ENCODE results near the gene RAPGEF6. TPM values are rescaled to one million over a fixed set of nuclear protein-coding genes. Genes with fewer than 3 reads are reported as not detected.

RAPGEF6 gene
- total RNA-seq, 1 donor, result 15.9 TPM

DNA sequence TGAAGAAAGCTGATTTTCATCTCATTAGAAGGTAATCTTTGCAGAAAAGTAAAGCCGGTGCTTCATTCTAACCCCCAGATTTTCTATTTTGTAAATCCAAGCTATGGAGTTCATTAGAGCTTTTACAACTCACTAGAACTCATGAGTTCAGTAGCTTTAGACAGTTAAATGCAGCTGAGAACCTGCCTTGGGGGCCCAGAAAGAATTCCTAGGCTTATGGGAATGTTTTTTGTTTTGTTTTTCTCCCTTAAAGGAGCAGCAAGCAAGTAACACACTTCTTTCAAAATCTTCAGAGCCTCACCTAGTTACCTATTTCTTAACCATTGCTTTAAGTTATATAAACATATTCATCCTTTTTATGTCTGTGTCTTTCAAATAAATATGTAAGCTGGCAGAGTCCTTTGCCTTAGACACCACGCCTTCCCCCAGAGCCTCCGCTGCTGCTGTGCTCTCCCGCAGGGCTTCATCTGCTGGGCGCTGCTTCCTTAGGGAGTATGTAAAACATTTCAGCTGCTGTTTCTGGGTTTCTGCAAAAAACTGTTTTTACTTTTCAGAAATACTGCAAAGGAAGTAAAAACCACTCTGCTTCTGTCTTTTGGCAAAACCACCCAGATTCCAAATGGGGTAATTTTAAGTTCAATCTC, 238.3 kb downstream of the RAPGEF6 start:
- DNase-seq (ENCODE audit: low read depth in 2 of 3, low spot score in 2 of 3), result no peak

DNA sequence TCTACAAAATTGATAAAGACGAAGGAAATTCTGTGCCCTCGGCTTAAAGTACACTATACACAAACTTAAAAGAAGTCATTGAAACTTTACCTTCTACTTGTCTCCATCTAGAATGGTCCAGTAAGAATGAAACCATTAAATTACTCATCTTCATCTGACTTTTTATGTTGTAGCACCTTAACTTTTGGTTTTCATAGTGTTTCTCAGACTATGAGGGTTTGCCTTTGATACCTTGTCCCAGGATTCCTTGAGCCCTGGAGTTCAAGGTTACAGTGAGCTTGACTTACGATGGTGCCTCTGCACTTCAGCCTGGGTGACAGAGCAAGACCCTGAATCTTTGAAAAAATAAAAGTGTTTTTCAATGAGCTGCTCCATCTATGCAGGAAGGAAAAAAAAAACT, 239.0 kb downstream of the RAPGEF6 start:
- DNase-seq (ENCODE audit: low read depth in 2 of 3, low spot score in 2 of 3), result no peak

DNA sequence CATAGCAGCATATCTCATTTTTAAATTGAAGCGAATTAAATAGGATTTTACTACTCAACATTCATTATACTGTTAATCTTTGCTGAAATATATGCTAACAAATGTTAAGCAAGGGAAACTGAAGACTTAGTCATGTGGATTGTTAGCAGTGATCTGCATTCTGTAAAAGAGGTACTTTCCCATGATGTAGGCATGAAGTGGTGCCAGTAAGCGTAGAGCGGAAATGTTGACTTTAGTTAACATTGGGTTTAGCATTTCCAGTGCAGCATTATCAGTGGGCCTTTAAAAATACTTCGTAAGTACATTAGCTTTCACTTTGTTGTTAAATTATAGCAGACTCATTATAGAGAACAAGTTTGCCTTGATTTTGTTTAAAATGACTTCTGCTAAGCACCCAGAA, 240.9 kb downstream of the RAPGEF6 start:
- DNase-seq (ENCODE audit: low read depth in 2 of 3, low spot score in 2 of 3), result no peak

DNA sequence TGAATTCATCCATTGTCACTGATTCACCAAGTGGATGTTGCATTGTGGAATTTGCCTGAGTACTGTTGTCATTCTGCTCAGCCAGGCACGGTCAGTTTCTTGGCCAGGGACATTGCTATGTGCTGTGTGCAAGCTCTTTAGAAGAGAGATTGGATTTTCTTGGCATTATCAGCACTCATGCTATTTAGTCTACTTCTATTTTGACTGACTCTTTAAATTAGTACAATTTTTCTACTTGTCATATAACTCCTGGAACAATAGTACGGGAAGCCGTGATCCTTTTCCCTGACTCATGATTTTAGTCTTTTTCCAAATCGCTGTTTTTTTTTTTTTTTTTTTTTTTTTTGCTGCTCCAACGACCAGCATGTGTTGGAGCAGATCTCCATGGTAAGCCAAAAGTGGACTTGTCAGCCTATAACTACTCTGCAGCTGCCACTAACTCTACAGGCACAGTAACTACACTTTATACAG, 241.5 kb downstream of the RAPGEF6 start:
- DNase-seq (ENCODE audit: low read depth in 2 of 3, low spot score in 2 of 3), result no peak

DNA sequence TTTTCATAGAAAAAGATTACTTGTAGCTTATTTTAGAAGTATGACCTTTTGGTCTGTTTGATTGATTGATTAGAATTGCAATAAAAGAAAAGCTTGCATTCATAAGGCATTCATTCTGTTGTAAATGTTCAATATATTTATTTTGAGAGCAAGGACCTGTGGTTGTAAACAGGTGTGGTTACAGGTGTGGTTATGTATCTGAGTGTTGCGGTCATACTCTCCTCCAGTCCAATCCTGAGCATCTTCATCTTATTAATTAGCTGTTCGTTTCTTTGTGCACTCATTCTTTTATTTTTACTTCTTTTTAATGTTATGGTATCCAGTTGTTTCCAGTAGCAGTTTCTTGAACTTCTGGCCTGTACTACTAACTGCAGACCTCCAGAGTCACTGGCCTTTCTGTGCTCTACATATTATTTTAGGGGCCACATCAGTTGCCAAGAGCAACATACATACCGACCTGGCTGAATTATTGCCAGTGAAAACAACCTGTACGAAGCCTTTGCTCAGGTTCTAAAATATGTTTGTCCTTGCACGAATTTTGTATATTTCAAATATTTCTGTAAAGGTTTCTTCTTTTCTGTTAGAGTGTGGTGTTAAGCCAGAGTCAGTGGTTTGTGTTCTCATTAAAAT, 242.4 kb downstream of the RAPGEF6 start:
- DNase-seq (ENCODE audit: low read depth in 2 of 3, low spot score in 2 of 3), result no peak

DNA sequence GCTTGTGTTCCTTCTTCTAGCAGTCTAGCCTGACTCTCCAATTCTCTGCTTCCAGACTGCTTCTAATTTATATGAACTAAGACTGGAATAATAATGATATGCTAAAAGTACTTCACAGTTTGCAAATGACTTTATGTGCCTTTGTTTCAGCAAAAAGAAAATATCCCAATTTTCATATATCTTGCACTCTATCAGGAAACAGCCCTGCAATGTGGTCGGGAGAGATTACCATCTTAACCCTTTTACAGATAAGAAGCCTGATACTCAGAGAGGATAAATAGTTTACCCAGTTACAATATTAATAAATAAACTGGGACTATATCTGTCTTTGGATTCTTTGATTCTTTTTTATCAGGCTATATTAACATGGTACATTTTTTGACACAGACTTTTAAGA, 245.2 kb downstream of the RAPGEF6 start:
- DNase-seq (ENCODE audit: low read depth in 2 of 3, low spot score in 2 of 3), result no peak

DNA sequence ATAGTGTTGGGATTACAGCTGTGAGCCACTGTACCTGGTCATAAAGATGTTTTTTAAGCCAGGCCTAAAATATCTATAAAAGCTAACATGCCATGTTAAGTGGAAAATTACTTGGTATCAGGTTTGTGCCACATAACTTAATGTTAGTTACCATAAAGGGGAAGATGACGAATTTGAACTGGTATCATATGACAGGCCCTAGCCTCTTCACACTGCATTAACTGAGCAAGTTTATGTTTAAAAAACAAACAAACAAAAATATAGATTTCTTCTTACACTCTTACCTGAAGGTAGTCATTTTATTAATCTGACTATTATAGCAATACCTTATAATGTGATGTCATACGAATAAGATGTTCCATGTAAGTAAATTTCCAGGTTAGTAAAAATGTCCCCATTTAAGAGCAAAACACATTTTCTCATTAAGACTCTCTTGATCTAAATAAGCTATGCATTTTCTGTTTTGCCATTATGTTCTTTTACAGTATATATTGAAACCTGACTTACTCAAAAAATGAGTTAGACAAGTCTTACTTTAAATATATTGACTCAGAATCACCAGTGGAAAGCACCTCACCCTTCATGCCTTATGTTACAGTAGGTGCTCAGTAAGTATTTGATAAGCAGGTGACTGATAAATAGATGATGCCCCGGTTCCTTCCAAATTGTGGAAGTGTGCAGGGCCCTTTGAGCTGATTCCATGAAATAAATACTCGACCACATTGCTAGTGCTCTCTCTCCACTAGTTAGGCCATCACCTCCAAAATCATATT, 245.7 kb downstream of the RAPGEF6 start:
- no peak for DNase-seq (ENCODE audit: low read depth in 2 of 3, low spot score in 2 of 3)

DNA sequence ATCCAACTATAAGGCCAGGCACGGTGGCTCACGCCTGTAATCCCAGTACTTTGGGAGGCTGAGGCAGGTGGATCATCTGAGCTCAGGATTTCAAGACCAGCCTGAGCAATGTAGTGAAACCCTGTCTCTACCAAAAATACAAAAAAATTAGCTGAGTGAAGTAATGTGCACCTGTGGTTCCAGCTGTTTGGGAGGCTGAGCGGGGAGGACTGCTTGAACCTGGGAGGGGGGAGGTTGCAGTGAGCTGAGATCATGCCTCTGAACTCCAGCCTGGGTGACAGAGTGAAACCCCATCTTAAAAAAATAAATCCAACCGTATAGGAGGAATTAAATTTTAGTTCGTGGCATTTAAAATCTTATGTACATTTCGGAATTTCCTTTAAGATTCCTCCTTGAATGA, 247.8 kb downstream of the RAPGEF6 start:
- no peak for DNase-seq (ENCODE audit: low read depth in 2 of 3, low spot score in 2 of 3)

DNA sequence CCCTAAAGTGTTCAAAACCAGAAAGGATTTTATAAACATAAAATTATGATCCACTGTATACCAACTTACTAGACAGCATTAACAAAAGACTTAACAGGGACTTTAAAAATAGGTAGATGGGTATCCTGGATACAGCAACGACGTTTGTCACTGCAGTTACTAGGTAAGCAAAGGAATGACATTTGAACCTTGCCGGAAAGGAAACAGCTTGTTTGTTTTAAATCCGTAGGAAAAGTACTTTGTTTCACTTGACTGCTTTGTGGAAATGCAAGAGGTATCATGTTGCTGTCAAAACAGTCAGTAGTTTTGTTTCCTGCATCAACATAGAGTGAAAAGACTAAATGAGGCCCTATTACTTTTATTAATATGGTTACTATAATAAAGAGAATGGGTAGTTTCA, 248.2 kb downstream of the RAPGEF6 start:
- no peak for DNase-seq (ENCODE audit: low read depth in 2 of 3, low spot score in 2 of 3)

DNA sequence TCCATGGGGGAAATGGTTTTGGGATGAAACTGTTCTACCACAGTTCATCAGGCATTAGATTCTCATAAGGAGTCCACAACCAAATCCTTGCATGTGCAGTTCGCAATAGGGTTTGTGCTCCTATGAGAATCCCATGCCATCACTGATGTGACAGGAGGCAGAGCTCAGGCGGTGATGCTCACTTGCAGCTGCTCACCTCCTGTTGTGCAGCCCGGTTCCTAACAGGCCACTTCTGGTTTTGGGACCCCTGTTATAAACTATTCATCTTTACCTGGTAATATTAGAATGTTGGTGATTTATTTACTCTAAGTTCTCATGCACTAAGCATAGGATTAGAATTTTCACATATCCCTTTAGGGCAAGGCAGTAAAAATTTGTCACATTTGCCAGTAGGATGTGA, 248.9 kb downstream of the RAPGEF6 start:
- DNase-seq (ENCODE audit: low read depth in 2 of 3, low spot score in 2 of 3), result no peak

DNA sequence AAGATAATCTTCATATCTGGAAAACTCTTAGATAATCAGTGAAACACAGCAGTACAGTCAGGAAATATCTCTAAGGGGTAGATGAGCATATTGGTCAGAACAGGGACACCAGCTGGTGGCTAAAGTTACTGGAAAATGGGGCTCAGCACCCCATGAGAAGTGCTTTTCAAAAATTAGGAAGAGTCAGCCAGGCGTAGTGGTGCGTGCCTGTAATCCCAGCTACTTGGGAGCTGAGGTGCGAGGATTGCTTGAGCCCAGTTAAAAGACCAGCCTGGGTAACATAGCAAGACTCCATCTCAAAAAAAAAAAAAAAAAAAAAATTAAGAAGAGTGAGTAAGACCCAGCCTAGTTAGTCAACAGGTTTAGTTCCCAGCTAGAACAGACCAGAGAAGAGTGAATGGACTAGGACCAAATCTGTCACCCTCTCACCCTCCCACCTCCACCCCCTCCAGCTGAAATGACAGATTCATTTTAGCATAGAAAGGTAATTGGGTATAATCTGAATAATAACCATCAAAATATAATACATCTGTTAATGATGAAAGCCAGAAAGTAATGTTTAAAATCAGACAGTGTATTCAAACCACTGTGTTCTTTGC, 250.3 kb downstream of the RAPGEF6 start:
- no peak for DNase-seq (ENCODE audit: low read depth in 2 of 3, low spot score in 2 of 3)

DNA sequence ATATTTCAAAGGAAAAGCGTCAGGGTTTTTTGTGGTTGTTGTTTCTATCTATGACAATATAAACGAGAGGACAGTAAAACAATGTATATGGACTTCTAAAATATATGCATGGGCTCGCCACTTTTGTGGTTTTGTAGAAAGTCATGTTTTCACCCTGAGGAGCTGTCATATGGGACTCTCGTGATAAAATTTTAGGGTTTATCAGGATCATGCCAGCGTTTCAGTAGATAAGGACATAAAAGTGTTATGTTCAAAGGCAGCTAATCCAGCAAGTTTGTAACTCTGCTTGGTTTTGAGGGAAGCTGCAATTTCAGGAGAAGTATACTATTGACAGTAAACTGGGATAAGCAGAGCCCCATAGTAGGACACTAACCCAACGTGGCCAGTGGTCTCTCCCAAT, 250.9 kb downstream of the RAPGEF6 start:
- peak in 1 of 3 donors; percentile 20 for DNase-seq (ENCODE audit: low read depth in 2 of 3, low spot score in 2 of 3)

DNA sequence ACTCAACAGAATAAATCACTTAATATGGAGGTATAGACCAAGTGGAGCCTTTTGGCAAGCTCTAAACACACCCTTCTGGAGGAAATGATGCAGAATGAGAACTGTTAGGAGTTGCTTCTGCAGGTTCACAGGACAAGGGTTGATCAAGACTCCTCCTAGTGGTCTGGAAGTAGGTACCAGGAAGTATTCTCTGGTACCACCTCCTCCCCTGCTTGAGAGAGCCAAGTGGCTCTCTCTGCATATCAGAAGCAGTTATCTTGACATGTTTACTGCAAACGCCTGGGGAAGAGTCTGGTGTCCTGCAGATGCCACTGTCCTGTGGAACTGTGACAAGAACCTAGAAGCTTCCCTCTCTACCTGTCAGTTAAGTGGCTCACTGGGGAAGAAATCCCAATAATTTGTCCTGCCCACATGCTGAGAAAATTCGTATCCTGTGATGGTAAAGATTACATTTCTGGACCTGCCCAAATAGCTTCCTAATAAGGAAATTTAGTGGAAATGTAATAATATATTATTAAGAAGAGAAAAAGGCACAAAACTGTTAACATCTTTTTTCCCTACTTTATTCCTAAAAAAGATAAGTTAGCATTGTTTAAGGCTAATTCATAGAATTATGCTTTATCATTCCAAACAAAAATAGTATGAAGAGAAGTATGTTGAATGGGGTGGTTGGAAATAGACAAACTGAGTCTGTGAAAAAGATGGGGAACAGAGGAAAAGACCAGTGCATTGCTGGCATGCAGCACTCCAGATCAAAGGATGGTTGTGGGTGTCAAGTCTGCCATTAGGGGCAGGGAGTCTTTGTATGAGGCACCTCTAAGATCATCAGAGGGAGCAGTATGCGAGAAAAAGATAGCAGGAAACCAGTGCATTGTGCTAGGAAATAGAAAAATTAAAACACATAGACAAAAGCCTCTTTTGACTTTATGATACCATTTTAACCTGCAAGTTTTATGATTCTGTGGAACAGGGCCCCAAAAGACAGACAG, 252.3 kb downstream of the RAPGEF6 start:
- DNase-seq (ENCODE audit: low read depth in 2 of 3, low spot score in 2 of 3), result peak; percentile 57 to 92 (median 81)

DNA sequence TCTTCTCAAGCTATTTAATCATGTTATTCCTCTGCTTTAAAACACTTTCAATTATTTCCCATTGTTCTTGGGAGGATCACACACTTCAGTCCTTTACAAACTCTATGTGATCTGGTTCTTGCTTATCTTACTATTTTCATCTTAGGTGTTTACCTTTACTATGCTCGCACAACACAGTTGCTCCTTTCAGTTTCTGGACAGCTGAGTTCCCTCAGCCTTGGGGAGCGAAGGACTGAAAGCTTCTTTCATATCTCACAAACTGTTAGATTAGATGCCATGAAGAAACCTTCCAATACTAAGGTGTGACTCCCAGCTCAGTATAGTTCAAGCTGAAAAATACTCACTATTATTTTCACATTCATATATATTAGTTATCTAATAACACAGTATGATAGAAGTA, 253.3 kb downstream of the RAPGEF6 start:
- DNase-seq (ENCODE audit: low read depth in 2 of 3, low spot score in 2 of 3), result no peak

DNA sequence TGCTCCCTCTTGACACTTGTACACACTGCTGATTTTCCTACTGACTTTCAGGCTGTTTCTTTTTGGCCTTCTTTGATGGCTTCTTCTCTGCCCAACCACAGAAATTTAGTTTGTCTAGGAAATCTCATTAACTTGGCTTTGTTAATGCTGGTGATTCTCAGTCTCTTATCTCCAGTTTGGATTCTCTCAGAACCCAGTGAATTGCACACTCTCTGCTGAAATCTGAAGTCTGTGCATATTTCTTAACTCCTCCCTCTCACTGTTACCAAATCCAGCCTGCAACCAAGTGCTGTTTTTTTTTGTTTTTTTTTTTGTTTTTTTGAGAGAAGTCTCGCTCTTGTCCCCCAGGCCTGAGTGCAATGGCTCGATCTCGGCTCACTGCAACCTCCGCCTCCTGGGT, 254.0 kb downstream of the RAPGEF6 start:
- DNase-seq (ENCODE audit: low read depth in 2 of 3, low spot score in 2 of 3), result no peak

DNA sequence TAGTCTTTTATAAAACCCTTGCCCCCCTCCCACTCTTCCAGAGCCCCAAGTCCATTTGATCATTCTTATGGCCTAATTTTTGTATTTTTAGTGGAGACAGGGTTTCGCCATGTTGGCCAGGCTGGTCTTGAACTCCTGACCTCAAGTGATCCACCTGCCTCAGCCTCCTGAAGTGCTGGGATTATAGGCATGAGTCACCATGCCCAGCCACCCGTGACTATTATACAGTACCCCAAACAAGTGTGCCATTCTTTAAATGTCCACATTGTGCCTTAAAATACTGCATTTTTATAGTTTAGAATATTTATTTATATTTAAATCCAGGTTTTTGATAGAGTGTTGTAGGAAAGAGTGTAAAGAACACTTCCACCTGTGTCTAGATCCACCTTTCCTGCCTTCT, 254.8 kb downstream of the RAPGEF6 start:
- peak in 1 of 3 donors; percentile 22 for DNase-seq (ENCODE audit: low read depth in 2 of 3, low spot score in 2 of 3)

DNA sequence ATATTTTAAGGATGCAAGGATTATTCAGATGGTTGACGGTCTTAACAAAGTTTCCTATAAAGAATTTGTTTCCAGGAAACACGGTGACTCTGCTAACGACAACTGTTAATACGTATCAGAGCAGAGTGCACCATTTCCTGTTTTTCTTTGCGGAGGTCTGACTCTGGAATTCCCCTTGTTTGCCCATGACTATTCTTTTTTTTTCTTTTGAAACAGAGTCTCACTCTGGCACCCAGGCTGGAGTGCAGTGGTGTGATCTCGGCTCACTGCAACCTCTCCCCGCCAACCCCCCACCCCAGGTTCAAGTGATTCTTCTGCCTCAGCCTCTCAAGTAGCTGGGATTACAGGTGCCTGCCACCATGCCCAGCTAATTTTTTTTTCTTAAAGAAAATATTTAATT, 255.3 kb downstream of the RAPGEF6 start:
- peak; percentile 52 to 96 (median 88) for DNase-seq (ENCODE audit: low read depth in 2 of 3, low spot score in 2 of 3)

DNA sequence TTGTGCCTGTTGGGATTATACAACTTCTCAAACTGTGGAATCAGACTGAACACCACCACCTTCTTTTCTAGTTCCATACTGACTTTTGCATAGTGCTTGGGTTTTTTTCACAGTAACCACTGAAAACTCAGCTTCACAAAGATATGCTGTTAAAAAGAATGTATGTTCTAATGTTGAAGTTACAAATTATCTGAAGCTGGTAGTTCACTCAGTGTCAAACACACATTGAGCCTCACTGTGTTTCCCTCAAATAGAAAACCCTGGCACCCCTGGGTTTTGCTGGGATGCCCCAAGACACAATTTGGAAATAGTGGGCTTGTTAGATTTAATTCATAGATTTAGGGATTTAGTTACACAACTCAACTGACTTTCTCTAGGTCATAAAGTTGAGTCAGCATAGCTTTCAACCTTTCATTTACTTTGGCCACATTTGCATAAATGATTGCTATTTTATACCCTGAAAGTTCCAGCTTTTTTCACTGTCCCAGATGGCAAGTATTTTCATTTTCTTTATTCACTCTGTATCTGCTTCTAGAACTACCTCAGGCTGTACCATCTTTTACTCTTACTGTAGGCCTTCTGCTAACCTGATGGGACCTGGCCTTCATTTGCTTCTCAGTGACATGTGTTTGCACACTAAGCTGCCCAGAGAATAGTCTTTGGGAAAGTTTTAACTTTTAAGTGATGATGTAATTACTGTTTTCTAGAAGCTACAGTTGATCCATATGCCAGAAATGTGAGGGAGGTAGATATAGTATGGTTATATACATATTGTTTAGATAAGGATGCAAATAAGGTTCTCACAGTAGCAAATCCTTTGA, 256.1 kb downstream of the RAPGEF6 start:
- peak in 2 of 3 donors; percentile 36 to 62 for DNase-seq (ENCODE audit: low read depth in 2 of 3, low spot score in 2 of 3)

DNA sequence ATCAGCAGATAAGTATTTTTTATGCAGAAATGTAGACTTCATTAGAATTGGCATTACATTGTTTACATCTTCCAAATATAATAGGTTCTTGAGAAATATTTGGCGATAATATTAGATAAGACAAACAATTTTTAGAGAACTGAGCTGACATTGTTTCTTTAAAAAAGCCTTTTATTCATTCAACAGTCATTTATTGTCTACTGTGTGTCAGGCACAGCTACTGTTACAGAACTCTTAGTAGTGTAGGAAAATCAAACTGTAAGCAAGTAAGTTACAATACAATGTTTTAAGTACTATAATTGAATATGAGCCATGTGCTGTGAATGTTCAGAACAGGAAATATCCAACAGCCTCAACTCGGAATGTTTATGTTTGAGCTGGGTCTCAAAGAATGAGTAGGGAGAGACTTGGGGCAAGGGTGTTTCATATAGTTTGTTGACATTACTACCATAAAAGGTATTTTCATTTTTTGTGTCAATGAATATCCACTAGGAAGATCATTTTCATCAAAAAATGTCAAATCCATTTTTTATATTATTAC, 257.2 kb downstream of the RAPGEF6 start:
- DNase-seq (ENCODE audit: low read depth in 2 of 3, low spot score in 2 of 3), result no peak
